ENCODE data around the gene BICC1.

BICC1 gene

DNA sequence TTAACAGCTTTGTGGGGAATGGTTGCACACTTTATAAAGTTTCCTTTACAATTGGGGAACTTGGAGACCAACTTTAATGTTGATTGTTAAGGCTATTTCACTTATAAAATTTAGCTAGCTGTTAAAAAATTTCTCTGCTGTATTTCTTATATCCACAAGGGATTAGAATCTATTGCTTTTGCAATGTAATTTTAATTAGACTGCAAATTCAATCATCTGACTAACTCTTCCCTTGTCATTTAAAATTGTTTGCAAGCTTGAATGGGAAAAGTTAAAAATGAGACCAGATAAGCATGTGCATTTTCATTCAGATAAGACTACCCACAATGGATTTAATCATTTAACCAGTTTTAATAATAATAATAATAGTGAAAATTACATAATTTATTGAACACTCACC is 213.2 kb downstream of the BICC1 start:
- Mint-ChIP-seq H3K27me3 (no peaks in the 10 kb centered on the region), H3K36me3 (ENCODE audit: low read depth) (no peaks in the 10 kb centered on the region), H3K4me3 (no peak overlapping the region)

DNA sequence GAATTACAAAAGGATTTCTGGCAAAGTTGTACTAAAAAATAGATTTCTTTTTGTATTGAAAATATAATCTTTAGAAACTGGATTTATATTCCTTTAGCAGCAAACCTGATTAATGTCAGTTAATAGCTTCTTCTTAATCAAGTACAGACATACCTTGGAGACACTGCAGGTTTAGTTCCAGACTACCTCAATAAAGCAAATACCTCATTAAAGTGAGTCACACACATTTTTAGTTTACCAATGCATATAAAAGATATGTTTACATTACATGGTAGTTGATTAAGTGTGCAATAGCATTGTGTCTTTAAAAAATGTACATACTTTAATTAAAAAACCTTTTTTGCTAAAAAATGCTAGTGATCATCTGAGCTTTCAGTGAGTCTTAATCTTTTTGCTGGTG is 215.0 kb downstream of the BICC1 start:
- Mint-ChIP-seq H3K4me3 (no peak overlapping the region), H3K27me3 (no peaks in the 10 kb centered on the region), H3K9me3 (no peaks in the 10 kb centered on the region), H3K4me1 (ENCODE audit: low read depth) (no peaks in the 10 kb centered on the region), H3K36me3 (ENCODE audit: low read depth) (no peaks in the 10 kb centered on the region), H3K27ac (no peak overlapping the region)

More for the DNA sequence above, 213.2 kb downstream of the BICC1 start:
- Mint-ChIP-seq H3K27ac (no peak overlapping the region), H3K9me3 (no peaks in the 10 kb centered on the region), H3K4me1 (ENCODE audit: low read depth) (no peaks in the 10 kb centered on the region)

DNA sequence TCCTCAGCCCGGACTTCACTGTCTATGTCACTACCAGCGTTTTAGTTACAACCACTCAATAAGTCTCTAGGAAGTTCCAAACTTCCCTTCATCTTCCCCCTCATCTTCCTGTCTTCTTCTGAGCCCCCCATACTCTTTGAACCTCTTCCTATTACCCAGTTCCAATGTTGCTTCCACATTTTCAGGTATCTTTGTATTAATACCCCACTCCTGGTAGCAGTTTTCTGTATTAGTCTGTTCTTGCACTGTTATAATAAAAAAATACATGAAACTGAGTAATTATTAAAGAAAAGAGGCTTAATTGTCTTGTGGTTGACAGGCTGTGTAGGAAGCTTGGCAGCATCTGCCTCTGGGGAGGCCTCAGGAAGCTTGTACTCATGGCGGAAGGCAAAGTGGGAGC is 218.6 kb downstream of the BICC1 start:
- Mint-ChIP-seq H3K9me3 (no peaks in the 10 kb centered on the region), H3K27ac (no peak overlapping the region), H3K27me3 (no peaks in the 10 kb centered on the region), H3K36me3 (ENCODE audit: low read depth) (no peaks in the 10 kb centered on the region), H3K4me3 (no peak overlapping the region), H3K4me1 (ENCODE audit: low read depth) (no peaks in the 10 kb centered on the region)

DNA sequence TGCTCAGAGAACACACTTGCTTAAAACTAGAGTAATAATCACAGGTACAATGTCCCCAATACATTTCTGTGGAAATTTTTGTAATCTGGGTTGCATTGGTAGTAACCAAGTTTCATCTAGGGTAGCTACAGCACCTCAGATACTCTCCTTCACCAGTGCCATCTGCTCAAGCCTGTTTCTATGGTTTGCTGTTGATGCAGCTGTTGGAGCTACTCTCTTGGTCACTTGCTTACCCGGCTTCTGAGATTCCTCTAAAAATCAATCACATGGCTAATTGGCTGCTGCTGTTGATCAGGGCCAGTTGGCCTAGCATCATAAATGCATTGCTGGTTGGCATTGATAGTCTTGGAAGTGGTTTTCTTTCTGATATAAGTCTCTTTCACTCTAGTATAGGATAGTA is 220.8 kb downstream of the BICC1 start:
- Mint-ChIP-seq H3K4me3 (no peak overlapping the region), H3K36me3 (ENCODE audit: low read depth) (no peaks in the 10 kb centered on the region), H3K27ac (no peak overlapping the region), H3K4me1 (ENCODE audit: low read depth) (no peaks in the 10 kb centered on the region), H3K9me3 (peaks cover 4% of the 10 kb centered on the region), H3K27me3 (no peaks in the 10 kb centered on the region)

DNA sequence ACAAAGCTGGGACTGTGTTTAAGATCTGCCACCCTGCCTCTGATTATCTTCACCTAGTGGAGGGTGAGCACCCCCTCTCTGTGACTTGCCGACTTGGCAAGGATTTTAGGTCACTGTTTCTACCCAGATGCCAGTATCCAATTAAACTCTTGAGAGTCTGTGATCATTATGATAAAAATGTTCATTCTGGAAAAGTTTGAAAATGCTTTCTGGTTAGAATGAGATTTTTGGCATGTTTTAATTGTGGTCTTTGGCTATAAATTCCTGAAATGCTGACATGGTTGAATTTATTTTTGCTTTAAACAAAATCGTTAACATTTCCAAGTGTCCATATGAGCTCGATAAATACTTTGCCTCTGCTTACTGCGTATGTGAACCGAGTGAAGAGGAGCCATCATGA is 221.4 kb downstream of the BICC1 start:
- Mint-ChIP-seq H3K9me3 (peaks cover 4% of the 10 kb centered on the region), H3K4me3 (no peak overlapping the region), H3K36me3 (ENCODE audit: low read depth) (no peaks in the 10 kb centered on the region), H3K4me1 (ENCODE audit: low read depth) (no peaks in the 10 kb centered on the region), H3K27ac (no peak overlapping the region), H3K27me3 (no peaks in the 10 kb centered on the region)

DNA sequence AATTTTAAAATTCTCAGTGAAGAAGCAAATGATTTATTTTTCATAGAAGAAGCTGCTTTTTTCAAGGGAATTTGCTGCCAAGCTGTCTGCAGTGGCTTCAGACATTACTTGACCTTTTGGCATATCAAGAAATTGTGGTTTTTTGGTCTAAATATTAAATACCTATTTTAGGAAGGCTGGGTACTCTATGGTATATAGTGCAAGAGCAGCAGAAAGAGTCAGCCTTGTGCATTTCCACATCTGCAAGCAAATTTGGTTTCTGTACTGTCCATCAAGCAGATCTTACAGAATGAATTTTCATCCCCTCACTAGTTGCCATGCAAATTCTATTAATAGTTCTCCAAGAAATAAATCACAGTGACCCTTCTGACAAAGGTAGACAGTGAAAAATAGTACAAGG is 222.0 kb downstream of the BICC1 start:
- Mint-ChIP-seq H3K36me3 (ENCODE audit: low read depth) (no peaks in the 10 kb centered on the region), H3K4me3 (no peak overlapping the region), H3K9me3 (peaks cover 4% of the 10 kb centered on the region), H3K27ac (no peak overlapping the region), H3K27me3 (no peaks in the 10 kb centered on the region), H3K4me1 (ENCODE audit: low read depth) (no peaks in the 10 kb centered on the region)

DNA sequence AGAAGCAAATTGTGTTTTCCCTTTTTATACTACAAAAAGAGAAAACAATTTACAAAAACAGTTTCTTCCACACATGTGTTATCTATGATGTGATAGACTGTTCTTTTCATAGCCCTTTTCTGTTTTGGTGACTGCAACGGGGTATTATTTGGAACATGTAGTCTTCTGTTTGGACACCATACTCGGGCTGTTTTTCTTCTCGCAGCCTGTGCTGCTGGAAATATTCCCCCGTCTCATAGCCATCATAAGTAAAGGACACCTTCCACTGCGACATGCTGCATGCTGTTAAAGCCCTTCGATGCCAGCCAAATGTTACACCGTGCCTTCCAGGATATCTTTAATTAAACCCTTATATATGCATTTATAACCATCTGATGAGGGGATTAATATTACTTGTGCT is 222.4 kb downstream of the BICC1 start:
- Mint-ChIP-seq H3K36me3 (ENCODE audit: low read depth) (no peaks in the 10 kb centered on the region), H3K27ac (no peak overlapping the region), H3K9me3 (peaks cover 4% of the 10 kb centered on the region), H3K4me3 (no peak overlapping the region), H3K4me1 (ENCODE audit: low read depth) (no peaks in the 10 kb centered on the region), H3K27me3 (no peaks in the 10 kb centered on the region)

DNA sequence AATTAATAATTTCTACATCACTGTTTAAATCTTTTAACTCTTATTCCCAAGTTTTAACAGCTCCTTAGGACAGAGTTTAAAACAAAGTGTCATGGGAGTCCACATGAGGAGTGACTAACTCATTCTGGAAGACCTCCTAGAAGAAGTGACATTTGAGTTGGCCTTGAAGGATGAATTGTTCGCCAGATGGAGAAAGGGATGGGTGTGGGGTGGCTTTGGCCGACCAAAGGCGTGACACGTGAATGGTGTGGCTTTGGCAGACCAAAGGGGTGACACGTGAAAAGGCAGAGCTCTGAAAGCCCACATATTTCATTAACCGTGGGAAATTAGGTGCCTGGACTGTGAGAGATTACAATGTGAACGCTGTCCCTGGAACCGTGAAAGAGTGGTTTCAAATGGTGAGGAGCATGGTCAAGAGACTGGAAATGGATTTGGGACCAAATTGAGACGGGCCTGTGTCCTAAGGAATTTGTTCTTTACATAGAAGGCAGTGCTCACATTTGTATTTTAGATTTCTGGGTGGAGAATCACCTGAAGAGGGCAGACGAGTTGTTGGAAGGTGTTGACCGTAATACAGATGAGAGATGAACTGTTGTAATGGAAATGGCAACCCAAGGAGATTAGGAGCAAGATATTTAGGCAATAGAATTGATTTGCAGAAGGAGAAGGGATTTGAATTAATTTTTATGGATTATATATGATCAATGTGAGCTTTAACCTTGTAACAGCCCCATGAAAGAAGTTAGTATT is 228.1 kb downstream of the BICC1 start:
- Mint-ChIP-seq H3K27ac (no peak overlapping the region), H3K9me3 (peaks cover 9% of the 10 kb centered on the region), H3K4me3 (no peak overlapping the region), H3K27me3 (no peaks in the 10 kb centered on the region), H3K4me1 (ENCODE audit: low read depth) (no peaks in the 10 kb centered on the region), H3K36me3 (ENCODE audit: low read depth) (no peaks in the 10 kb centered on the region)

DNA sequence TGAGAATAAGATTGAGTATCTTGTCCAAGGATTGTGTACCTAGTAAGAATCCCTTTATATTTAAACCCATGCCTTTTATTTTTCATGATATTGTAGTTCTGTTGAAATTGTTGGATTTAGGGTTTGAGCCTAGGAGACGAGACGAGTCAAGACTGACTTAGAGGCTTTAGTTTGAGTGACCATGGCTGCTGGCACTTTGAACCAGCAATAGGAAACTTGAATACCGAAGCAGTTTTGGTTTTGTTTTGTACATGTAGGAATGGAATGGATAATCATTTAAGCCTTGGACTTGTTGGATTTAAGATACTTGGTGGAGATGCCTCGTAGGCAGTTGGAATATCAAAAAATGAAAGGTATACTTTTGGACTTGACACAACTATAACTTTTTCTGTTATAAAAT is 229.0 kb downstream of the BICC1 start:
- Mint-ChIP-seq H3K9me3 (peaks cover 6% of the 10 kb centered on the region), H3K4me3 (no peak overlapping the region), H3K36me3 (ENCODE audit: low read depth) (no peaks in the 10 kb centered on the region), H3K27ac (no peak overlapping the region), H3K4me1 (ENCODE audit: low read depth) (no peaks in the 10 kb centered on the region), H3K27me3 (no peaks in the 10 kb centered on the region)

DNA sequence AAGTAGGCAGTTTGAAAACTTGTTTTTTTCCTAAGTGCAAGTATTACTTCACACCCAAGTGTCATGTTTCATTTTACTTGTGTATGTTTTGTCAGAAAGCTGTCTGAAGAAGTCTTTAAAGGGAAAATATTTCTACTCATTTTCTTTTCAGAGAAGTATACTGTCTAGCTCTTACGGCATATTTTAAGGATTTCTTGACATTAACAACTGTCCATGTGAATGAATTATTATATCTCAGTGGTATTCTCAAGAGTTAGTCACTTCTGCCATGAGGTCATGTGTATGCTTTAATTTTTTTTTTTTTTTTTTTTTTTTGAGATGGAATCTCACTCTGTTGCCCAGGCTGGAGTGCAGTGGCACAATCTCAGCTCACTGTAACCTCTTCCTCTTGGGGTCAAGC is 229.5 kb downstream of the BICC1 start:
- H3K4me3 Mint-ChIP-seq = no peak overlapping the region
- no peaks in the 10 kb centered on the region for H3K4me1 Mint-ChIP-seq (ENCODE audit: low read depth)
- H3K27me3 Mint-ChIP-seq = no peaks in the 10 kb centered on the region

DNA sequence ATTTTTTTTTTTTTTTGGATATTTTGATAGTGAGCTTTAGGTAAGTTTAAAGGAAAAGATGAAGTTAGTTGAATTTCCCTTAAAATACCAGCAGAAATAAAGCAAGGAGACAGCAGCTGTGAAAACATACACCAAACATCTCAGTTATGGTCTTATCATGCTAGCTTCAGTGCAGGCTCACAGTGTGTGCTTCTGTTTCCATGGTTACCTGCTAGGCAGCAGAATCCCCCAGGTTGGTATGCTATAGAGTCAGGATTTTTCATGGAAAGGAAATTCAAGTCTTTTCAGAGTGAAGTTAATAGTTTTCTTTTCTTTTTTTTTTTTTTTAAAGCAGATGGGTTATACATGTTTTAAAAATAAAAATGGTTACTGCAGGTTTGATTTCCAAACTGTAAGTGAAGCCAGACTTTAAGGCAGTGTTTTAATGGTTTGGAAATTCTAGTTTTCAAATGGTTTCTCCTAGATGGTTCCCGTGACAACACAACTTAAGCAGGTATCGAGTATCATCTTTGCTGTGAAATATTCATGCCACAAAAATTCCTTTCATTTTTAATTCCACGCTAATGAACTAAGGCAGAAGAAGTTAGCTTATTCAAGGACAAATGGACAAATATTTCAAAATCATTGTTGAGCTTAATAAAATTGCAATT is 230.9 kb downstream of the BICC1 start:
- no peaks in the 10 kb centered on the region for H3K4me1 Mint-ChIP-seq (ENCODE audit: low read depth)
- H3K4me3 Mint-ChIP-seq = no peak overlapping the region
- H3K9me3 Mint-ChIP-seq = peaks cover 5% of the 10 kb centered on the region
- H3K27ac Mint-ChIP-seq = no peak overlapping the region
- H3K36me3 Mint-ChIP-seq (ENCODE audit: low read depth) = no peaks in the 10 kb centered on the region
- no peaks in the 10 kb centered on the region for H3K27me3 Mint-ChIP-seq

More for the DNA sequence above, 229.5 kb downstream of the BICC1 start:
- H3K36me3 Mint-ChIP-seq (ENCODE audit: low read depth) = no peaks in the 10 kb centered on the region
- H3K27ac Mint-ChIP-seq = no peak overlapping the region
- H3K9me3 Mint-ChIP-seq = peaks cover 5% of the 10 kb centered on the region

DNA sequence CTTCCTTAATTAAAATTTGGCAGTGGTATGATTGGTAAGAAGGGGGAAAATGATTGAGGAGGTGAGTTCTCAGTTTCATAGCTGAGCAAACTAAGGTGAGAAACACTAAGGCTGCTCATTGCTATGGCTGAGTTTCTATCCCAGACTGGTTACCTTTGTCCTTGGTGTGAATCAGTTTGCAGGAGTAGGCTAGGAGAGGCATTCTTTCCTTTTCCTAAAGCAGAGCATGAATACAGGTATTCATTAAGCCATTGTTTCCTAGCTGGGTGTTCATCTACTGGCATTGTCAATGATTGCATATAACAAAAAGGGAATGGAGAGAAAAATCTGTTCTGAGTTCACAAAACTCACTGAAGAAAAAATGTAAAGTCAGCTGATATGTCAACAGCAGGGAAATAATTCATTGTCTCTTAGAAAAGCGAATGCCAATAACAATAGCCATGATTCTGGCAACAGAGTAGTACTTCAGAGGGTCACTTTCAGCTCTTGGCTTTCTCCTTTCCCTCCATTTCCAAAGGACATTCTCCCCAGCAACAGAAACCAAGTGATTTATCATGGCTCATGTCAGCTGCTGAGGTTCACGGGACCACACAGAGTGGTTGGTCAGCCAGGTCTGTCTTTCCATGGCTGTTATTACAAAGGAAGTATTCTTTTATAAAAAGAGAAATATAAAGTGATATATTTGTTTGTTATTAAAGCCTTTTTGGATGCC is 234.0 kb downstream of the BICC1 start:
- no peaks in the 10 kb centered on the region for H3K4me1 Mint-ChIP-seq (ENCODE audit: low read depth)
- no peaks in the 10 kb centered on the region for H3K36me3 Mint-ChIP-seq (ENCODE audit: low read depth)
- no peak overlapping the region for H3K4me3 Mint-ChIP-seq
- no peak overlapping the region for H3K27ac Mint-ChIP-seq
- H3K9me3 Mint-ChIP-seq = no peaks in the 10 kb centered on the region
- H3K27me3 Mint-ChIP-seq = no peaks in the 10 kb centered on the region

DNA sequence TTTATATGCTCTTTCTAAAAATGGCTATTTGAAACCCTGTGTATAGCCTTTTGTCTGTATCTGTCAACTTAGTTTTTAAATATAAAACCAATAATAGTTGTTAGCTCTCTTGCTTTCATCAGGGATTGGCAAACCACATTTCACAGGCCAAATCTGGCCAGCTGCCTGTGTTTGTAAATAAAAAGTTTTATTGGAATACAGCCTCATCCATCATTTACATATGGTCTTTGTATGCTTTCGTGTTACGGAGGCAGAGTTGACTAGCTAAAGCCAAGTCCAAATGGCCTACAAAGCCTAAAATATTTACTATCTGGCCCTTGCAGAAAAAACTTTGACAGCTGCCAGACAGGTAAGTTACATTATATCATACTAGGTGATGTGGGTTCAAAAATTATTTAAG is 235.0 kb downstream of the BICC1 start:
- no peaks in the 10 kb centered on the region for H3K36me3 Mint-ChIP-seq (ENCODE audit: low read depth)
- no peaks in the 10 kb centered on the region for H3K27me3 Mint-ChIP-seq
- H3K9me3 Mint-ChIP-seq = no peaks in the 10 kb centered on the region
- no peak overlapping the region for H3K4me3 Mint-ChIP-seq
- no peak overlapping the region for H3K27ac Mint-ChIP-seq
- no peaks in the 10 kb centered on the region for H3K4me1 Mint-ChIP-seq (ENCODE audit: low read depth)

DNA sequence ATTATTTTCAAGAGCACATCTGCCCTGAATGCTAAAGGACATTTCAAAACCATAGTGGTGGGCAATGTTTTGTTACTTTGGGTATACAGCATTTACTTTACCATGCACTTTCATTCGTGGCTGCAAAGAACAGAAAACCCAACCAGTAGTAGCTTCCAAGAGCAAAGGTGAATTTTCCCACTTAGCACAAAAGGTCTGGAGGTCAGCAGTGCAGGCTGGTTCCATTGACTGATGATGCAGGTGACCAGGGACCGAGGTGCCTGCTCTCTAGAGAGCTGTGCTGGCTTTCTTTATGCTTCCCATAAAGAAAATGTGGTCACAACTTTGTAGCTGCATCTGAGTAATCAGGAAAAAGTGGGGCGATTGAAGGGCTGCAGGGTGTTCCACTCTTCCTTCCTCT is 240.0 kb downstream of the BICC1 start:
- no peaks in the 10 kb centered on the region for H3K27me3 Mint-ChIP-seq
- no peaks in the 10 kb centered on the region for H3K9me3 Mint-ChIP-seq
- no peak overlapping the region for H3K27ac Mint-ChIP-seq
- H3K4me3 Mint-ChIP-seq = no peak overlapping the region
- H3K4me1 Mint-ChIP-seq (ENCODE audit: low read depth) = no peaks in the 10 kb centered on the region
- no peaks in the 10 kb centered on the region for H3K36me3 Mint-ChIP-seq (ENCODE audit: low read depth)

DNA sequence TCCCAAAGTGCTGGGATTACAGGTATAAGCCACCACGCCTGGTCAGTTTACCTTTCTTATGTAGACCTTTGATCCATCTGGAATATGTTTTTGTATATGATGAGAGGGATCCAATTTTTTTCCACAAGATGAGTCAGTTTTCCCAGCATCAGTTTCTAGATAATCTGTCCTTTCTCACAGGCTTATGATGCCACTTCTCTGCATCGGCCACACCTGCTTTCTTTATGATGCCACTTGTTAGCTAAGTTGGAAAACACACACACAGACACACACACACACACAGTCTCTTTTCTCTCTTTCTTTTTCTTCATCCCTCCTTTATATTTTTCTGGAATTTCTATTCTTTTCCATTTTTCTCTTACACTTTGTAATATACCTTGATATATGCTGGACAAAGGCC is 240.8 kb downstream of the BICC1 start:
- H3K4me1 Mint-ChIP-seq (ENCODE audit: low read depth) = no peaks in the 10 kb centered on the region
- no peaks in the 10 kb centered on the region for H3K27me3 Mint-ChIP-seq
- no peak overlapping the region for H3K27ac Mint-ChIP-seq
- H3K9me3 Mint-ChIP-seq = no peaks in the 10 kb centered on the region
- H3K36me3 Mint-ChIP-seq (ENCODE audit: low read depth) = no peaks in the 10 kb centered on the region
- no peak overlapping the region for H3K4me3 Mint-ChIP-seq
